CD4-positive, alpha-beta T cell (primary cell): Measurements from ENCODE around the gene NREP. TPM values are rescaled to one million over a fixed set of nuclear protein-coding genes. Genes with fewer than 3 reads are reported as not detected.

Experiments used
- ATAC-seq: fragments of 200-7000 bp; cut with Tn5 transposase; one replicate; pipeline ENCODE4 v1.10.0; 2022; ENCODE audit warnings: mild to moderate bottlenecking; ENCODE audit not compliant: poor library complexity
- CTCF ChIA-PET: fragments of 350-600 bp; sonication (Branson Sonifier 250); formaldehyde crosslinking; loops from one replicate; lab custom pipeline; 2021; ENCODE audit warnings: antibody characterized with exemption, inconsistent platforms; lab: Charles Lee
- POLR2A ChIA-PET: fragments of 350-600 bp; sonication (Branson Sonifier 250); formaldehyde crosslinking; loops from one replicate; lab custom pipeline; 2021; ENCODE audit warnings: antibody characterized with exemption, inconsistent platforms; lab: Charles Lee
- DNase-seq, 14 experiments: peaks; one replicate each; pipeline ENCODE4 v3.0.0-alpha.2; 2013 to 2020; ENCODE audit warnings: mixed read lengths in 2 of 14
- H3K27ac ChIP-seq, 2 donors: one replicate each; pipeline versions ENCODE4 v1.5.1 to v1.7.0; 2013; ENCODE audit warnings: low read length in 2 of 2, low read depth in 1 of 2, mild to moderate bottlenecking in 1 of 2
- H3K27me3 ChIP-seq, 2 experiments: 1 replicate in 1 of 2; 2 replicates in 1 of 2; pipeline versions ENCODE4 v1.6.1 to v1.7.0; 2013; ENCODE audit warnings: low read length in 2 of 2, control low read depth in 1 of 2, mild to moderate bottlenecking in 1 of 2, moderate library complexity in 1 of 2; ENCODE audit not compliant: insufficient read depth in 2 of 2, control insufficient read depth in 1 of 2
- H3K36me3 ChIP-seq: one replicate; pipeline ENCODE4 v1.6.1; 2013; ENCODE audit warnings: low read length, control low read depth; ENCODE audit not compliant: insufficient read depth
- H3K4me1 ChIP-seq: one replicate; pipeline ENCODE4 v1.6.1; 2013; ENCODE audit warnings: low read length, control low read depth; ENCODE audit not compliant: insufficient read depth
- H3K4me3 ChIP-seq: one replicate; pipeline ENCODE4 v1.5.1; 2013; ENCODE audit warnings: mild to moderate bottlenecking, low read length, moderate library complexity
- H3K9me3 ChIP-seq, 2 experiments: 1 replicate in 1 of 2; 2 replicates in 1 of 2; pipeline versions ENCODE4 v1.6.1 to v1.7.0; 2013; ENCODE audit warnings: low read length in 2 of 2, mild to moderate bottlenecking in 2 of 2, control low read depth in 1 of 2, moderate library complexity in 1 of 2; ENCODE audit not compliant: control insufficient read depth in 1 of 2, insufficient read depth in 1 of 2
- H3K27ac Mint-ChIP-seq: one replicate; pipeline ENCODE4 v1.8.0; 2020; ENCODE audit warnings: mixed read lengths
- H3K27me3 Mint-ChIP-seq: one replicate; pipeline ENCODE4 v1.8.0; 2021; ENCODE audit warnings: mixed read lengths
- H3K36me3 Mint-ChIP-seq: one replicate; pipeline ENCODE4 v1.8.0; 2021; ENCODE audit warnings: low read depth, mixed read lengths
- H3K4me1 Mint-ChIP-seq: one replicate; pipeline ENCODE4 v1.8.0; 2021; ENCODE audit warnings: low read depth, mixed read lengths
- H3K4me3 Mint-ChIP-seq: one replicate; pipeline ENCODE4 v1.8.0; 2020; ENCODE audit warnings: mild to moderate bottlenecking, mixed read lengths
- H3K9me3 Mint-ChIP-seq: one replicate; pipeline ENCODE4 v1.8.0; 2020; ENCODE audit warnings: mixed read lengths
- intact Hi-C, 2 experiments: fragments of 100-400 bp; cut with DNase I in 1 of 2; cut with micrococcal nuclease in 1 of 2; formaldehyde crosslinking; loops; one replicate each; pipeline versions ENCODE4 v1.15.1 to v1.9.0; 2023 to 2025; cut with DNase I, micrococcal nuclease
- total RNA-seq, 174 experiments: library from RNA in 2 of 174; stranded (reverse) in 2 of 174; gene quantifications; one replicate each; pipeline ENCODE4 v1.2.3 and lab custom pipeline; 2021 to 2026
- TF ChIP-seq, protein P1 (sequence below): fragments of 200-600 bp; IDR thresholded peaks from one replicate; pipeline ENCODE4 v1.8.0; 2022; ENCODE audit warnings: antibody characterized with exemption, mild to moderate bottlenecking

NREP gene
- total RNA-seq, 2 experiments from 2014 or later = 2.3 to 2.9 TPM

- Histone ChIP-seq H3K9me3 (no peaks in the 10 kb centered on the region), H3K27me3 (no peaks in the 10 kb centered on the region), H3K27ac (no peak overlapping the region), H3K36me3 (no peaks in the 10 kb centered on the region), H3K4me3 (no peak overlapping the region), H3K4me1 (no peaks in the 10 kb centered on the region)
- TF ChIP-seq, protein P1, sequence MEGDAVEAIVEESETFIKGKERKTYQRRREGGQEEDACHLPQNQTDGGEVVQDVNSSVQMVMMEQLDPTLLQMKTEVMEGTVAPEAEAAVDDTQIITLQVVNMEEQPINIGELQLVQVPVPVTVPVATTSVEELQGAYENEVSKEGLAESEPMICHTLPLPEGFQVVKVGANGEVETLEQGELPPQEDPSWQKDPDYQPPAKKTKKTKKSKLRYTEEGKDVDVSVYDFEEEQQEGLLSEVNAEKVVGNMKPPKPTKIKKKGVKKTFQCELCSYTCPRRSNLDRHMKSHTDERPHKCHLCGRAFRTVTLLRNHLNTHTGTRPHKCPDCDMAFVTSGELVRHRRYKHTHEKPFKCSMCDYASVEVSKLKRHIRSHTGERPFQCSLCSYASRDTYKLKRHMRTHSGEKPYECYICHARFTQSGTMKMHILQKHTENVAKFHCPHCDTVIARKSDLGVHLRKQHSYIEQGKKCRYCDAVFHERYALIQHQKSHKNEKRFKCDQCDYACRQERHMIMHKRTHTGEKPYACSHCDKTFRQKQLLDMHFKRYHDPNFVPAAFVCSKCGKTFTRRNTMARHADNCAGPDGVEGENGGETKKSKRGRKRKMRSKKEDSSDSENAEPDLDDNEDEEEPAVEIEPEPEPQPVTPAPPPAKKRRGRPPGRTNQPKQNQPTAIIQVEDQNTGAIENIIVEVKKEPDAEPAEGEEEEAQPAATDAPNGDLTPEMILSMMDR = no peak
- Mint-ChIP-seq H3K36me3 (no peaks in the 10 kb centered on the region), H3K4me1 (no peaks in the 10 kb centered on the region), H3K9me3 (no peaks in the 10 kb centered on the region), H3K27ac (no peak overlapping the region), H3K4me3 (no peak overlapping the region), H3K27me3 (no peaks in the 10 kb centered on the region)
- no peak for DNase-seq
- ChIA-PET CTCF (no interaction called here), POLR2A (no interaction called here)
- intact Hi-C loops = no loop called here
- no peak for ATAC-seq
These were observed 27.6 kb upstream of the NREP start for GRCh38 chr5:111784491-111785181.

GRCh38 chr5:111783537-111783936 lies 26.5 kb upstream of the NREP start:
- ChIA-PET CTCF (no interaction called here), POLR2A (no interaction called here)
- ATAC-seq = no peak
- no peaks in the 10 kb centered on the region for H3K36me3 Mint-ChIP-seq
- no peak overlapping the region for H3K4me3 Mint-ChIP-seq
- Histone ChIP-seq H3K9me3 (no peaks in the 10 kb centered on the region), H3K27me3 (no peaks in the 10 kb centered on the region), H3K27ac (no peak overlapping the region), H3K4me3 (no peak overlapping the region), H3K4me1 (no peaks in the 10 kb centered on the region), H3K36me3 (no peaks in the 10 kb centered on the region)
- no peaks in the 10 kb centered on the region for H3K4me1 Mint-ChIP-seq
- intact Hi-C loops = no loop called here
- TF ChIP-seq, protein P1 = no peak
- no peaks in the 10 kb centered on the region for H3K9me3 Mint-ChIP-seq
- no peak for DNase-seq
- no peak overlapping the region for H3K27ac Mint-ChIP-seq
- no peaks in the 10 kb centered on the region for H3K27me3 Mint-ChIP-seq

- Histone ChIP-seq H3K4me1 (no peaks in the 10 kb centered on the region), H3K27me3 (no peaks in the 10 kb centered on the region), H3K9me3 (no peaks in the 10 kb centered on the region), H3K4me3 (no peak overlapping the region), H3K27ac (no peak overlapping the region), H3K36me3 (no peaks in the 10 kb centered on the region)
- Mint-ChIP-seq H3K4me3 (no peak overlapping the region), H3K36me3 (no peaks in the 10 kb centered on the region), H3K27me3 (no peaks in the 10 kb centered on the region), H3K4me1 (no peaks in the 10 kb centered on the region), H3K9me3 (no peaks in the 10 kb centered on the region), H3K27ac (no peak overlapping the region)
- DNase-seq = no peak
- intact Hi-C loops = no loop called here
- ChIA-PET CTCF (no interaction called here), POLR2A (no interaction called here)
- TF ChIP-seq, protein P1 = no peak
- ATAC-seq = no peak
These were observed 25.2 kb upstream of the NREP start for GRCh38 chr5:111782216-111782615.
